Measurements from ENCODE around the gene CREBRF. TPM values are rescaled to one million over a fixed set of nuclear protein-coding genes. Genes with fewer than 3 reads are reported as not detected.

CREBRF gene
- total and polyA plus RNA-seq, 4 donors: 2.0 to 12.0 (median 7.7) TPM

- TF ChIP-seq HNF4G (IDR thresholded peaks at IDR 0.05): no peak
- no peak for TF ChIP-seq RXRA (IDR thresholded peaks at IDR 0.05)
- no peak for TF ChIP-seq MAX (IDR thresholded peaks at IDR 0.05)
- TF ChIP-seq RAD21 (IDR thresholded peaks at IDR 0.05): no peak
- no peak for TF ChIP-seq HNF4A (conservative IDR thresholded peaks at IDR 0.05)
- no peak for TF ChIP-seq EGR1 (IDR thresholded peaks at IDR 0.05; ENCODE audit: low read depth in 2 of 2)
- no peak for TF ChIP-seq GABPA (IDR thresholded peaks at IDR 0.05 in 1 of 2, conservative IDR thresholded peaks at IDR 0.05 in 1 of 2)
- TF ChIP-seq FOXA1 (IDR thresholded peaks at IDR 0.05): no peak
Measured at GRCh38 chr5:173020643-173021042, 35.5 kb upstream of the CREBRF start (continued).

DNA sequence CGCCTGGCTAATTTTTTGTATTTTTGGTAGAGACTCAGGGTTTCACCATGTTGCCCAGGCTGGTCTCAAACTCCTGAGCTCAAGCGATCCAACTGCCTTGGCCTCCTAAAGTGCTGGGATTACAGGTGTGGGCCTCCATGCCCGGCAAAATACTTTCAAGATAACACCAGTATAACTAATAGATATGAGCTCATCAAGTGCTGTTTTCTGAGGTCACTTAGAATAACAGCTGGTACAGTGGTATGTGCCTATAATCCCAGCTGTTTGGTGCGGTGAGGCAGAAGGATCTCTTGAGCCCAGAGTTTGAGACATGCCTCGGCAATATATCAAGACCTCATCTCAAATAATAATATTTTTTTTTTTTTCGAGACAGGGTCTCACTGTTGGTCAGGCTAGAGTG is 30.5 kb upstream of the CREBRF start:
- no peaks in the 10 kb centered on the region for H3K27me3 ChIP-seq (ENCODE audit: control insufficient read depth in 4 of 4, insufficient read depth in 4 of 4, low read length in 3 of 4)
- TF ChIP-seq RXRA (IDR thresholded peaks at IDR 0.05) (no peak), YY1 (IDR thresholded peaks at IDR 0.05) (no peak), ATF3 (IDR thresholded peaks at IDR 0.05) (no peak), NR2F2 (IDR thresholded peaks at IDR 0.05) (no peak), GABPA (IDR thresholded peaks at IDR 0.05 in 1 of 2, conservative IDR thresholded peaks at IDR 0.05 in 1 of 2) (no peak), TAF1 (conservative IDR thresholded peaks at IDR 0.05) (no peak), HNF4A (conservative IDR thresholded peaks at IDR 0.05) (no peak), JUND (IDR thresholded peaks at IDR 0.05) (no peak), HNF4G (IDR thresholded peaks at IDR 0.05) (no peak), FOXA1 (IDR thresholded peaks at IDR 0.05) (no peak), RAD21 (IDR thresholded peaks at IDR 0.05) (no peak), SP1 (IDR thresholded peaks at IDR 0.05) (no peak), EGR1 (IDR thresholded peaks at IDR 0.05; ENCODE audit: low read depth in 2 of 2) (no peak), MAX (IDR thresholded peaks at IDR 0.05) (no peak)
- TF ChIP-seq, protein P1, sequence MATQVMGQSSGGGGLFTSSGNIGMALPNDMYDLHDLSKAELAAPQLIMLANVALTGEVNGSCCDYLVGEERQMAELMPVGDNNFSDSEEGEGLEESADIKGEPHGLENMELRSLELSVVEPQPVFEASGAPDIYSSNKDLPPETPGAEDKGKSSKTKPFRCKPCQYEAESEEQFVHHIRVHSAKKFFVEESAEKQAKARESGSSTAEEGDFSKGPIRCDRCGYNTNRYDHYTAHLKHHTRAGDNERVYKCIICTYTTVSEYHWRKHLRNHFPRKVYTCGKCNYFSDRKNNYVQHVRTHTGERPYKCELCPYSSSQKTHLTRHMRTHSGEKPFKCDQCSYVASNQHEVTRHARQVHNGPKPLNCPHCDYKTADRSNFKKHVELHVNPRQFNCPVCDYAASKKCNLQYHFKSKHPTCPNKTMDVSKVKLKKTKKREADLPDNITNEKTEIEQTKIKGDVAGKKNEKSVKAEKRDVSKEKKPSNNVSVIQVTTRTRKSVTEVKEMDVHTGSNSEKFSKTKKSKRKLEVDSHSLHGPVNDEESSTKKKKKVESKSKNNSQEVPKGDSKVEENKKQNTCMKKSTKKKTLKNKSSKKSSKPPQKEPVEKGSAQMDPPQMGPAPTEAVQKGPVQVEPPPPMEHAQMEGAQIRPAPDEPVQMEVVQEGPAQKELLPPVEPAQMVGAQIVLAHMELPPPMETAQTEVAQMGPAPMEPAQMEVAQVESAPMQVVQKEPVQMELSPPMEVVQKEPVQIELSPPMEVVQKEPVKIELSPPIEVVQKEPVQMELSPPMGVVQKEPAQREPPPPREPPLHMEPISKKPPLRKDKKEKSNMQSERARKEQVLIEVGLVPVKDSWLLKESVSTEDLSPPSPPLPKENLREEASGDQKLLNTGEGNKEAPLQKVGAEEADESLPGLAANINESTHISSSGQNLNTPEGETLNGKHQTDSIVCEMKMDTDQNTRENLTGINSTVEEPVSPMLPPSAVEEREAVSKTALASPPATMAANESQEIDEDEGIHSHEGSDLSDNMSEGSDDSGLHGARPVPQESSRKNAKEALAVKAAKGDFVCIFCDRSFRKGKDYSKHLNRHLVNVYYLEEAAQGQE (IDR thresholded peaks at IDR 0.05): no peak
- TF ChIP-seq, protein P2, sequence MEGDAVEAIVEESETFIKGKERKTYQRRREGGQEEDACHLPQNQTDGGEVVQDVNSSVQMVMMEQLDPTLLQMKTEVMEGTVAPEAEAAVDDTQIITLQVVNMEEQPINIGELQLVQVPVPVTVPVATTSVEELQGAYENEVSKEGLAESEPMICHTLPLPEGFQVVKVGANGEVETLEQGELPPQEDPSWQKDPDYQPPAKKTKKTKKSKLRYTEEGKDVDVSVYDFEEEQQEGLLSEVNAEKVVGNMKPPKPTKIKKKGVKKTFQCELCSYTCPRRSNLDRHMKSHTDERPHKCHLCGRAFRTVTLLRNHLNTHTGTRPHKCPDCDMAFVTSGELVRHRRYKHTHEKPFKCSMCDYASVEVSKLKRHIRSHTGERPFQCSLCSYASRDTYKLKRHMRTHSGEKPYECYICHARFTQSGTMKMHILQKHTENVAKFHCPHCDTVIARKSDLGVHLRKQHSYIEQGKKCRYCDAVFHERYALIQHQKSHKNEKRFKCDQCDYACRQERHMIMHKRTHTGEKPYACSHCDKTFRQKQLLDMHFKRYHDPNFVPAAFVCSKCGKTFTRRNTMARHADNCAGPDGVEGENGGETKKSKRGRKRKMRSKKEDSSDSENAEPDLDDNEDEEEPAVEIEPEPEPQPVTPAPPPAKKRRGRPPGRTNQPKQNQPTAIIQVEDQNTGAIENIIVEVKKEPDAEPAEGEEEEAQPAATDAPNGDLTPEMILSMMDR (IDR thresholded peaks at IDR 0.05; ENCODE audit: low read depth, low read length, missing input control): no peak
- TF ChIP-seq, protein P3, sequence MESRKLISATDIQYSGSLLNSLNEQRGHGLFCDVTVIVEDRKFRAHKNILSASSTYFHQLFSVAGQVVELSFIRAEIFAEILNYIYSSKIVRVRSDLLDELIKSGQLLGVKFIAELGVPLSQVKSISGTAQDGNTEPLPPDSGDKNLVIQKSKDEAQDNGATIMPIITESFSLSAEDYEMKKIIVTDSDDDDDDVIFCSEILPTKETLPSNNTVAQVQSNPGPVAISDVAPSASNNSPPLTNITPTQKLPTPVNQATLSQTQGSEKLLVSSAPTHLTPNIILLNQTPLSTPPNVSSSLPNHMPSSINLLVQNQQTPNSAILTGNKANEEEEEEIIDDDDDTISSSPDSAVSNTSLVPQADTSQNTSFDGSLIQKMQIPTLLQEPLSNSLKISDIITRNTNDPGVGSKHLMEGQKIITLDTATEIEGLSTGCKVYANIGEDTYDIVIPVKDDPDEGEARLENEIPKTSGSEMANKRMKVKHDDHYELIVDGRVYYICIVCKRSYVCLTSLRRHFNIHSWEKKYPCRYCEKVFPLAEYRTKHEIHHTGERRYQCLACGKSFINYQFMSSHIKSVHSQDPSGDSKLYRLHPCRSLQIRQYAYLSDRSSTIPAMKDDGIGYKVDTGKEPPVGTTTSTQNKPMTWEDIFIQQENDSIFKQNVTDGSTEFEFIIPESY (IDR thresholded peaks at IDR 0.05): no peak
- no peaks in the 10 kb centered on the region for H3K9me3 ChIP-seq (ENCODE audit: control insufficient read depth in 4 of 4, low read length in 3 of 4)
- H3K9ac ChIP-seq (ENCODE audit: low read depth in 1 of 2, low read length in 2 of 2): no peak overlapping the region
- WGBS: 91% methylated on average over 6 of the region's 6 CpGs
- DNase-seq (ENCODE audit: low spot score): no peak
- peaks cover 0 to 5% (median 4%) of the 10 kb centered on the region in 4 donors for H3K36me3 ChIP-seq (ENCODE audit: control insufficient read depth in 4 of 4, insufficient read depth in 3 of 4, low read depth in 1 of 4, low read length in 3 of 4)
- H3K4me3 ChIP-seq (ENCODE audit: low read depth in 1 of 3, low read length in 3 of 3): no peak overlapping the region
- peaks cover 0 to 15% (median 5%) of the 10 kb centered on the region in 4 donors for H3K4me1 ChIP-seq (ENCODE audit: control insufficient read depth in 4 of 4, insufficient read depth in 4 of 4, low read length in 3 of 4)
- no peak overlapping the region for H3K27ac ChIP-seq (ENCODE audit: low read depth in 1 of 2, low read length in 2 of 2)
